Measurements from ENCODE around the gene RASAL1. TPM values are rescaled to one million over a fixed set of nuclear protein-coding genes. Genes with fewer than 3 reads are reported as not detected.

RASAL1 gene
- total RNA-seq, 1 experiment from 2014 or later: 8.1 TPM

- H3K27me3 Mint-ChIP-seq (ENCODE audit: low read depth): peaks cover 3% of the 10 kb centered on the region; the same call in 1 of the 2 replicates
- H3K27ac Mint-ChIP-seq: no peak overlapping the region
- H3K4me3 Mint-ChIP-seq: peak overlapping the region; percentile 29; the same call in 1 of the 2 replicates
- no peaks in the 10 kb centered on the region for H3K36me3 Mint-ChIP-seq
- peaks cover 31% of the 10 kb centered on the region for H3K4me1 Mint-ChIP-seq
- no peak for TF ChIP-seq ZNF512 (CRISPR knock-in tag; IDR thresholded peaks at IDR 0.05; ENCODE audit: borderline replicate concordance)
- no peak for TF ChIP-seq ATF1 (CRISPR knock-in tag; IDR thresholded peaks at IDR 0.05)
- no peak for TF ChIP-seq USF2 (CRISPR knock-in tag; IDR thresholded peaks at IDR 0.05)
- no peak for TF ChIP-seq ELF4 (CRISPR knock-in tag; IDR thresholded peaks at IDR 0.05; ENCODE audit: low read depth)
- no peak for TF ChIP-seq STAT6 (CRISPR knock-in tag; conservative IDR thresholded peaks at IDR 0.05; ENCODE audit: low read depth)
- TF ChIP-seq RELA (CRISPR knock-in tag; IDR thresholded peaks at IDR 0.05; ENCODE audit: borderline replicate concordance): no peak
- no peak for TF ChIP-seq ZNF396 (CRISPR knock-in tag; IDR thresholded peaks at IDR 0.05; ENCODE audit: borderline replicate concordance)
- TF ChIP-seq SMAD4 (CRISPR knock-in tag; IDR thresholded peaks at IDR 0.05): no peak
- TF ChIP-seq ATF6 (CRISPR knock-in tag; IDR thresholded peaks at IDR 0.05): no peak
- TF ChIP-seq JUN (CRISPR knock-in tag; IDR thresholded peaks at IDR 0.05): no peak
- no peak for TF ChIP-seq GABPB1 (CRISPR knock-in tag; IDR thresholded peaks at IDR 0.05)
- CTCF ChIA-PET: interaction anchor here (0.9 to 4.3 kb wide), 9 partner anchors 14 to 110 kb away, joined by 3 to 16 read pairs (median 4); partner anchors contain the start of gene RASAL1
- DNase-seq (ENCODE audit: low spot score): no peak
- no peaks in the 10 kb centered on the region for H3K9me3 Mint-ChIP-seq
- no peak for ATAC-seq
- POLR2A ChIA-PET: interaction anchor here (0.7 kb wide), 1 partner anchor 28 kb away, joined by 3 read pairs; no protein-coding TSS in a partner anchor
Observed at GRCh38 chr12:113064395-113065125, 71.0 kb downstream of the RASAL1 start.

- TF ChIP-seq MXD4 (CRISPR knock-in tag; IDR thresholded peaks at IDR 0.05; ENCODE audit: borderline replicate concordance): no peak
- TF ChIP-seq NR2C2 (CRISPR knock-in tag; IDR thresholded peaks at IDR 0.05): no peak
- no peak for TF ChIP-seq ETV6 (CRISPR knock-in tag; IDR thresholded peaks at IDR 0.05)
- TF ChIP-seq TEAD1 (CRISPR knock-in tag; IDR thresholded peaks at IDR 0.05): no peak
- TF ChIP-seq ELF4 (CRISPR knock-in tag; IDR thresholded peaks at IDR 0.05; ENCODE audit: low read depth): no peak
- DNase-seq (ENCODE audit: low spot score) (no peak), ATAC-seq (no peak)
- no peak overlapping the region for H3K4me3 Mint-ChIP-seq
- no peak overlapping the region for H3K27ac Mint-ChIP-seq
- no peaks in the 10 kb centered on the region for H3K9me3 Mint-ChIP-seq
- peaks cover 26% of the 10 kb centered on the region for H3K4me1 Mint-ChIP-seq
- H3K36me3 Mint-ChIP-seq: no peaks in the 10 kb centered on the region
- ChIA-PET CTCF (interaction anchor here (0.6 to 4.3 kb wide), 10 partner anchors 13 to 111 kb away, joined by 3 to 15 read pairs (median 4); partner anchors contain the start of gene RASAL1), POLR2A (interaction anchor here (0.6 kb wide), 1 partner anchor 16 kb away, joined by 4 read pairs; no protein-coding TSS in a partner anchor)
- H3K27me3 Mint-ChIP-seq (ENCODE audit: low read depth): peaks cover 3% of the 10 kb centered on the region; the same call in 1 of the 2 replicates
Observed at GRCh38 chr12:113063396-113064350, 71.9 kb downstream of the RASAL1 start.
